Activated CD8-positive, alpha-beta memory T cell treated with anti-CD3 and anti-CD28 coated beads, Interleukin-2, amount 50 U/mL, for 48 hours (primary cell): Measurements from ENCODE around the gene PPP1R9B.

Experiments
- DNase-seq: peaks from one replicate; pipeline ENCODE4 v3.0.0-alpha.2; 2020

Gene PPP1R9B

GRCh38 chr17:50103252-50103651 is 47.2 kb downstream of the PPP1R9B start:
- DNase-seq = no peak

- DNase-seq = no peak
These were observed 48.1 kb downstream of the PPP1R9B start for GRCh38 chr17:50102164-50102991.

- DNase-seq = no peak
These were observed 48.9 kb downstream of the PPP1R9B start for GRCh38 chr17:50101346-50102163.

- no peak for DNase-seq
These were observed 49.5 kb downstream of the PPP1R9B start for GRCh38 chr17:50100921-50101345.

- DNase-seq = no peak
These were observed 50.0 kb downstream of the PPP1R9B start for GRCh38 chr17:50100480-50100883.

GRCh38 chr17:50099003-50099402 is 51.5 kb downstream of the PPP1R9B start:
- DNase-seq = no peak

- DNase-seq = no peak
These were observed 51.9 kb downstream of the PPP1R9B start for GRCh38 chr17:50098583-50098982.

- DNase-seq = no peak
These were observed 52.6 kb downstream of the PPP1R9B start for GRCh38 chr17:50097926-50098325.

GRCh38 chr17:50097455-50097854 is 53.0 kb downstream of the PPP1R9B start:
- DNase-seq = no peak

GRCh38 chr17:50096758-50097157 is 53.7 kb downstream of the PPP1R9B start:
- no peak for DNase-seq

- DNase-seq = no peak
These were observed 54.4 kb downstream of the PPP1R9B start for GRCh38 chr17:50096092-50096491.

- no peak for DNase-seq
These were observed 54.8 kb downstream of the PPP1R9B start for GRCh38 chr17:50095626-50096037.

GRCh38 chr17:50094753-50095619 is 55.5 kb downstream of the PPP1R9B start, which contains the start of gene PDK2:
Gene PDK2 (plus strand): TSS chr17:50095351. CDS start chr17:50095436, 85 bp downstream.
- DNase-seq = peak; percentile 95

GRCh38 chr17:50094243-50094752 is 56.2 kb downstream of the PPP1R9B start:
- DNase-seq = peak; percentile 99

GRCh38 chr17:50093807-50094206 is 56.7 kb downstream of the PPP1R9B start:
- no peak for DNase-seq

- DNase-seq = no peak
These were observed 57.2 kb downstream of the PPP1R9B start for GRCh38 chr17:50093246-50093645.

GRCh38 chr17:50091918-50092285 is 58.6 kb downstream of the PPP1R9B start:
- no peak for DNase-seq

- DNase-seq = no peak
These were observed 59.2 kb downstream of the PPP1R9B start for GRCh38 chr17:50090971-50091917.

- no peak for DNase-seq
These were observed 60.4 kb downstream of the PPP1R9B start for GRCh38 chr17:50090071-50090470.

GRCh38 chr17:50088952-50089825 is 61.3 kb downstream of the PPP1R9B start:
- no peak for DNase-seq
